HCT116 (cell line): ENCODE results near the gene FAM111A.

Experiments used
- CBX3 ChIP-seq: IDR thresholded peaks from 2 replicates; pipeline ENCODE4 v1.6.1; 2012; ENCODE audit warnings: low read depth
- EGR1 ChIP-seq: IDR thresholded peaks from 2 replicates; pipeline ENCODE4 v1.6.1; 2012; ENCODE audit warnings: low read depth
- EZH2phosphoT487 ChIP-seq: fragments of 200-600 bp; IDR thresholded peaks from 2 replicates; pipeline ENCODE4 v1.6.1; 2018; ENCODE audit warnings: antibody characterized with exemption, borderline replicate concordance
- FOSL1 ChIP-seq: IDR thresholded peaks from 2 replicates; pipeline ENCODE4 v1.6.1; 2012; ENCODE audit warnings: low read depth
- POLR2A ChIP-seq: IDR thresholded peaks from 2 replicates; pipeline ENCODE4 v1.7.0; 2011; ENCODE audit warnings: borderline replicate concordance; ENCODE audit not compliant: insufficient read depth, insufficient read length; ENCODE audit errors: extremely low read depth
- RAD21 ChIP-seq: IDR thresholded peaks from 2 replicates; pipeline ENCODE4 v1.6.1; 2012; ENCODE audit warnings: low read depth, mild to moderate bottlenecking
- ZFX ChIP-seq: fragments of 450-650 bp; IDR thresholded peaks from 2 replicates; pipeline ENCODE4 v1.6.1; 2017
- TF ChIP-seq, protein P1 (sequence below), 3 experiments: fragments of 200-600 bp in 1 of 3; sonication (generic) in 1 of 3; IDR thresholded peaks in 2 of 3; conservative IDR thresholded peaks in 1 of 3; 2 replicates each; pipeline ENCODE4 v1.5.1; 2012 to 2017; ENCODE audit warnings: low read depth in 2 of 3, low read length in 2 of 3, antibody characterized with exemption in 1 of 3, borderline replicate concordance in 1 of 3, control low read depth in 1 of 3, mild to moderate bottlenecking in 1 of 3, mixed read lengths in 1 of 3, mixed run types in 1 of 3, moderate library complexity in 1 of 3; ENCODE audit not compliant: insufficient read depth in 1 of 3
- TF ChIP-seq, protein P2 (sequence below): IDR thresholded peaks from 2 replicates; pipeline ENCODE4 v1.6.1; 2011; ENCODE audit warnings: mild to moderate bottlenecking, low read length, moderate library complexity; ENCODE audit not compliant: insufficient replicate concordance; ENCODE audit errors: extremely low read depth
- TF ChIP-seq, protein P3 (sequence below): IDR thresholded peaks from 2 replicates; pipeline ENCODE4 v1.6.1; 2012

DNA sequence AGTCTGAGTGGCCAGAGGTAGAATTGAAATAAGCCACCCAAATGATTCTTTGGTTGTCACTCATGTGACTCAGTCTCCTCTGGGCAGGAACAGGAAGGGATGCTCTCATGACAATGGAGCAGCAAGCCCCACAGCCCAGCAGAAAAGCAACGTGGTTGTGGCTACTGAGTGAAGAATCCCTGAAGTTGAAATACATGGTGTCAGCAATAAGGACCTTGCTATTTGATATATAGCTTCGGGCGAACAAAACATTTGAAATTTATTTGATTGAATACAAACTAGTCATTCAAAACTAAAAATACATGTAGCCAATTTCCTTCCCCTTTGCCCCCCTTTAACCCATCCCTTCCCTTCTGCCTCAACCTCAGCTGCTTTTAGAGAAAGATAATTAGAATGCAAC is 14.8 kb downstream of the FAM111A start:
- no peak for TF ChIP-seq POLR2A
- TF ChIP-seq, protein P1, sequence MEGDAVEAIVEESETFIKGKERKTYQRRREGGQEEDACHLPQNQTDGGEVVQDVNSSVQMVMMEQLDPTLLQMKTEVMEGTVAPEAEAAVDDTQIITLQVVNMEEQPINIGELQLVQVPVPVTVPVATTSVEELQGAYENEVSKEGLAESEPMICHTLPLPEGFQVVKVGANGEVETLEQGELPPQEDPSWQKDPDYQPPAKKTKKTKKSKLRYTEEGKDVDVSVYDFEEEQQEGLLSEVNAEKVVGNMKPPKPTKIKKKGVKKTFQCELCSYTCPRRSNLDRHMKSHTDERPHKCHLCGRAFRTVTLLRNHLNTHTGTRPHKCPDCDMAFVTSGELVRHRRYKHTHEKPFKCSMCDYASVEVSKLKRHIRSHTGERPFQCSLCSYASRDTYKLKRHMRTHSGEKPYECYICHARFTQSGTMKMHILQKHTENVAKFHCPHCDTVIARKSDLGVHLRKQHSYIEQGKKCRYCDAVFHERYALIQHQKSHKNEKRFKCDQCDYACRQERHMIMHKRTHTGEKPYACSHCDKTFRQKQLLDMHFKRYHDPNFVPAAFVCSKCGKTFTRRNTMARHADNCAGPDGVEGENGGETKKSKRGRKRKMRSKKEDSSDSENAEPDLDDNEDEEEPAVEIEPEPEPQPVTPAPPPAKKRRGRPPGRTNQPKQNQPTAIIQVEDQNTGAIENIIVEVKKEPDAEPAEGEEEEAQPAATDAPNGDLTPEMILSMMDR (IDR thresholded peaks at IDR 0.05 in 2 of 3, conservative IDR thresholded peaks at IDR 0.05 in 1 of 3; ENCODE audit: borderline replicate concordance in 1 of 3, insufficient read depth in 1 of 3, low read depth in 2 of 3, low read length in 2 of 3) = no peak
- TF ChIP-seq RAD21 = no peak
- no peak for TF ChIP-seq ZFX
- no peak for TF ChIP-seq FOSL1
- TF ChIP-seq, protein P2, sequence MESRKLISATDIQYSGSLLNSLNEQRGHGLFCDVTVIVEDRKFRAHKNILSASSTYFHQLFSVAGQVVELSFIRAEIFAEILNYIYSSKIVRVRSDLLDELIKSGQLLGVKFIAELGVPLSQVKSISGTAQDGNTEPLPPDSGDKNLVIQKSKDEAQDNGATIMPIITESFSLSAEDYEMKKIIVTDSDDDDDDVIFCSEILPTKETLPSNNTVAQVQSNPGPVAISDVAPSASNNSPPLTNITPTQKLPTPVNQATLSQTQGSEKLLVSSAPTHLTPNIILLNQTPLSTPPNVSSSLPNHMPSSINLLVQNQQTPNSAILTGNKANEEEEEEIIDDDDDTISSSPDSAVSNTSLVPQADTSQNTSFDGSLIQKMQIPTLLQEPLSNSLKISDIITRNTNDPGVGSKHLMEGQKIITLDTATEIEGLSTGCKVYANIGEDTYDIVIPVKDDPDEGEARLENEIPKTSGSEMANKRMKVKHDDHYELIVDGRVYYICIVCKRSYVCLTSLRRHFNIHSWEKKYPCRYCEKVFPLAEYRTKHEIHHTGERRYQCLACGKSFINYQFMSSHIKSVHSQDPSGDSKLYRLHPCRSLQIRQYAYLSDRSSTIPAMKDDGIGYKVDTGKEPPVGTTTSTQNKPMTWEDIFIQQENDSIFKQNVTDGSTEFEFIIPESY = no peak
- no peak for TF ChIP-seq CBX3
- TF ChIP-seq, protein P3, sequence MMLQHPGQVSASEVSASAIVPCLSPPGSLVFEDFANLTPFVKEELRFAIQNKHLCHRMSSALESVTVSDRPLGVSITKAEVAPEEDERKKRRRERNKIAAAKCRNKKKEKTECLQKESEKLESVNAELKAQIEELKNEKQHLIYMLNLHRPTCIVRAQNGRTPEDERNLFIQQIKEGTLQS = no peak
- no peak for TF ChIP-seq EZH2phosphoT487
- no peak for TF ChIP-seq EGR1
